GM10266 (cell line): ENCODE measurements around the gene DMRTB1.

Experiments used
- DNase-seq: peaks from one replicate; pipeline ENCODE4 v3.0.0; 2012; ENCODE audit errors: extremely low spot score
- TF ChIP-seq, protein P1 (sequence below): IDR thresholded peaks from 2 replicates; pipeline ENCODE4 v1.5.1; 2012; ENCODE audit warnings: mild to moderate bottlenecking, low read depth; ENCODE audit not compliant: control insufficient read depth, insufficient read depth; ENCODE audit errors: missing control alignments

Gene DMRTB1

DNA sequence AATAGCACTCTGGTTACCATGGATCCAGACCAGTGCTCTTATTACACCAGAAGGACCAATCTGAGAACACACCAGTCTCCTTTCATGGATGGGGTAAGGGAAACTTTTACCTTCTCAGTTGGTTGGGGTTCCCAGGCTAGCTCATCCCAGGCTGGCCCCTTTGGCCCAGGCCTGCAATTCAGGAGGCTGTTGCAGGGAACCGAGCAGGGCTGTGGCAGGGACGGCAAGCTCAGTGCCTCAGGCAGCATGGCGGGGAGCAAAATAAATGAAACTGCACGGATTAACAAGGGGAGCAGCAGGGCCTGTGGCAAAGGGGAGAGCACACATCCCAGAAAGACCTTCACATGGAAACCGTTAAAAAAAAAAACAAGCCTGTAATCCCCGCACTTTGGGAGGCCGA lies 57.0 kb downstream of the DMRTB1 start:
- TF ChIP-seq, protein P1, sequence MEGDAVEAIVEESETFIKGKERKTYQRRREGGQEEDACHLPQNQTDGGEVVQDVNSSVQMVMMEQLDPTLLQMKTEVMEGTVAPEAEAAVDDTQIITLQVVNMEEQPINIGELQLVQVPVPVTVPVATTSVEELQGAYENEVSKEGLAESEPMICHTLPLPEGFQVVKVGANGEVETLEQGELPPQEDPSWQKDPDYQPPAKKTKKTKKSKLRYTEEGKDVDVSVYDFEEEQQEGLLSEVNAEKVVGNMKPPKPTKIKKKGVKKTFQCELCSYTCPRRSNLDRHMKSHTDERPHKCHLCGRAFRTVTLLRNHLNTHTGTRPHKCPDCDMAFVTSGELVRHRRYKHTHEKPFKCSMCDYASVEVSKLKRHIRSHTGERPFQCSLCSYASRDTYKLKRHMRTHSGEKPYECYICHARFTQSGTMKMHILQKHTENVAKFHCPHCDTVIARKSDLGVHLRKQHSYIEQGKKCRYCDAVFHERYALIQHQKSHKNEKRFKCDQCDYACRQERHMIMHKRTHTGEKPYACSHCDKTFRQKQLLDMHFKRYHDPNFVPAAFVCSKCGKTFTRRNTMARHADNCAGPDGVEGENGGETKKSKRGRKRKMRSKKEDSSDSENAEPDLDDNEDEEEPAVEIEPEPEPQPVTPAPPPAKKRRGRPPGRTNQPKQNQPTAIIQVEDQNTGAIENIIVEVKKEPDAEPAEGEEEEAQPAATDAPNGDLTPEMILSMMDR = no peak
- no peak for DNase-seq
